Hematopoietic multipotent progenitor cell (in vitro differentiated cells): Measurements from ENCODE around the gene AVP. TPM values are rescaled to one million over a fixed set of nuclear protein-coding genes. Genes with fewer than 3 reads are reported as not detected.
"Not testable (repeated sequence)": the region's sequence is repeated elsewhere in the genome, so short reads cannot be mapped to it uniquely, and the experiment has no call there.

Experiments used
- DNase-seq, 3 donors: peaks; one replicate each; pipeline ENCODE4 v3.0.0-alpha.2; 2011 to 2015; ENCODE audit warnings: low read depth in 2 of 3, low spot score in 2 of 3
- total RNA-seq: library from RNA; depleted of rRNA; stranded (reverse); fragments of >200 nt; gene quantifications from one replicate; pipeline ENCODE4 v1.2.3, GENCODE V29; 2012

The AVP gene
- total RNA-seq, 1 donor = 81.3 TPM

GRCh38 chr20:3085571-3086072 is 1.1 kb upstream of the AVP start:
- no peak for DNase-seq

GRCh38 chr20:3084986-3085360 is 449 bp upstream of the AVP start:
- peak in 1 of 3 donors; percentile 25 for DNase-seq

GRCh38 chr20:3082955-3083952 is 1.3 kb downstream of the AVP start:
- peak in 1 of 3 donors; percentile 26 for DNase-seq

GRCh38 chr20:3082306-3082951 is 2.1 kb downstream of the AVP start:
- DNase-seq = peak in 1 of 3 donors; percentile 19

GRCh38 chr20:3081641-3082040 is 2.9 kb downstream of the AVP start:
- DNase-seq = no peak

GRCh38 chr20:3080939-3081388 is 3.6 kb downstream of the AVP start:
- DNase-seq = no peak

GRCh38 chr20:3077618-3078134 is 6.8 kb downstream of the AVP start:
- DNase-seq = peak in 2 of 3 donors; percentile 76 to 85

GRCh38 chr20:3075315-3075714 is 9.2 kb downstream of the AVP start:
- DNase-seq = not testable (repeated sequence)

GRCh38 chr20:3074812-3075211 is 9.7 kb downstream of the AVP start:
- no peak for DNase-seq

- DNase-seq = not testable (repeated sequence)
These were observed 11.3 kb downstream of the AVP start for GRCh38 chr20:3073251-3073643.

GRCh38 chr20:3072530-3073250 is 11.8 kb downstream of the AVP start:
- DNase-seq = no peak

- DNase-seq = peak; percentile 60 to 85 (median 82)
These were observed 12.7 kb downstream of the AVP start, which contains the start of gene OXT for GRCh38 chr20:3071610-3072529. TSS of gene OXT (plus strand) at chr20:3071620. CDS start at chr20:3071656, 36 bp downstream.

GRCh38 chr20:3071266-3071609 is 13.3 kb downstream of the AVP start:
- no peak for DNase-seq

GRCh38 chr20:3070725-3071124 is 13.8 kb downstream of the AVP start:
- DNase-seq = no peak

GRCh38 chr20:3068986-3069900 is 15.3 kb downstream of the AVP start:
- DNase-seq = peak in 1 of 3 donors; percentile 68

GRCh38 chr20:3068075-3068474 is 16.4 kb downstream of the AVP start:
- DNase-seq = no peak

- no peak for DNase-seq
These were observed 17.1 kb downstream of the AVP start for GRCh38 chr20:3067139-3068014.
